NB4 (cell line): ENCODE measurements around the gene AOPEP.

Source experiments
- DNase-seq: peaks from one replicate; pipeline ENCODE4 v3.0.0; 2010; ENCODE audit warnings: low read depth
- H3K4me3 ChIP-seq: one replicate; pipeline ENCODE4 v1.5.1; 2011; ENCODE audit warnings: mild to moderate bottlenecking, low read depth, low read length, moderate library complexity
- CTCF ChIP-seq: IDR thresholded peaks from one replicate; pipeline ENCODE4 v1.5.1; 2012; ENCODE audit warnings: low read depth, low read length
- MAX ChIP-seq: IDR thresholded peaks from 2 replicates; pipeline ENCODE4 v1.6.1; 2011; ENCODE audit warnings: low read depth, low read length
- MYC ChIP-seq: IDR thresholded peaks from 2 replicates; pipeline ENCODE4 v1.6.1; 2011; ENCODE audit warnings: low read depth, low read length
- POLR2A ChIP-seq: IDR thresholded peaks from 2 replicates; pipeline ENCODE4 v1.6.1; 2011; ENCODE audit warnings: mild to moderate bottlenecking; ENCODE audit not compliant: insufficient read length; ENCODE audit errors: extremely low read depth

AOPEP gene

GRCh38 chr9:95012035-95012708, 285.7 kb downstream of the AOPEP start:
- no peak for TF ChIP-seq CTCF
- no peak for TF ChIP-seq MYC
- TF ChIP-seq POLR2A = no peak
- TF ChIP-seq MAX = no peak
- no peak overlapping the region for H3K4me3 ChIP-seq
- DNase-seq = no peak

- no peak for DNase-seq
- no peak overlapping the region for H3K4me3 ChIP-seq
- TF ChIP-seq CTCF = no peak
- TF ChIP-seq MYC = no peak
- no peak for TF ChIP-seq MAX
- TF ChIP-seq POLR2A = no peak
These were observed 286.4 kb downstream of the AOPEP start for GRCh38 chr9:95012902-95013301.

- H3K4me3 ChIP-seq = no peak overlapping the region
- no peak for DNase-seq
- no peak for TF ChIP-seq CTCF
- TF ChIP-seq POLR2A = no peak
- TF ChIP-seq MAX = no peak
- no peak for TF ChIP-seq MYC
These were observed 288.4 kb downstream of the AOPEP start for GRCh38 chr9:95014917-95015316.

- TF ChIP-seq CTCF = no peak
- no peak for TF ChIP-seq POLR2A
- no peak for TF ChIP-seq MAX
- no peak for DNase-seq
- no peak overlapping the region for H3K4me3 ChIP-seq
These were observed 289.1 kb downstream of the AOPEP start for GRCh38 chr9:95015569-95015968.

- DNase-seq = no peak
- no peak overlapping the region for H3K4me3 ChIP-seq
- TF ChIP-seq POLR2A (no peak), CTCF (no peak), MYC (no peak)
These were observed 290.6 kb downstream of the AOPEP start for GRCh38 chr9:95017062-95017461.

- H3K4me3 ChIP-seq = no peak overlapping the region
- TF ChIP-seq POLR2A (no peak), MAX (no peak), CTCF (no peak), MYC (no peak)
- no peak for DNase-seq
These were observed 291.2 kb downstream of the AOPEP start for GRCh38 chr9:95017661-95018060.
